ENCODE results near the gene LPP.

Gene LPP

DNA sequence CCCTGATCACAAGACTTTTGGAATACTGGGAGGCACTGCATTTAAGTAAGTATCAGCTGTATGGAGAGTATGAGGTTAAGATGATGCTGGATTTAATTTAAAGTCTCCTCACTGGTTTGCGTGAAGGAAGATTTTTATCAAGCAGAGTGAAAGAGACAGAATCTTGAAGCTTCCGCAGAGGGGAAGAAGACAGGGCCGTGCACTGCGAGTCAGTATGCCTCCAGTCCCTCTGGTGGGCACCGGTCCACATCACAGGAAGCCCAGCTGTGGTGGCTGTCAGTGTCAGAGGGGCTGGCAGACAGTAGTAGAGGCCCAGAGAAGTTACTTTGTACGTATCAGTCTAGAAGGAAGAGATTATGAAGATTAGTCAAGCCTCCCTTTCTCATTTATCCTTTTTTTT is 638.8 kb downstream of the LPP start:
- DNase-seq (ENCODE audit: low spot score): no peak

DNA sequence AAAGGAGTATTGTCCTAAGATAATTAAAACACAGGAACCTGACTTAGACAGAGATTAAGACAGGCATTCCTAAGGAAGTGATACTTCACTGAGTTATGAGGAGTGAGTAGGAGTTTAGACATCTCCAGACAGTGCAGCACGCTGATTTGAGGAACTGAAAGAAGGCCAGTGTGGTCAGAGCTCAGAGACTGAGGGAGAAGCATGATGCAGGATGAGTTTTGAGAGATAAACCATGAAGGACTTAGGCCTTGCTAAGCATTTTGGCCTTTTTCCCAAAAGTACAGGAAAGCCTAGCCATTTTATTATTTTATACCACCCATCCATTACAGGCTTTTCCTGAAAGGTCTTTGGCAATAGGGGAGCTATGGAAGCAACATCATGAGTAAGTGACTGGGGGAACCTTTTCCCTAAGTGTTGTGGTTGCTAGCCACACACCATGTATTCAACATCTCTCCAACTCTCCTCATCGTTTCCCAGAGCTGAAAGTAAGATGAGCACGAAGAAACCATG is 642.2 kb downstream of the LPP start:
- DNase-seq (ENCODE audit: low spot score): no peak

DNA sequence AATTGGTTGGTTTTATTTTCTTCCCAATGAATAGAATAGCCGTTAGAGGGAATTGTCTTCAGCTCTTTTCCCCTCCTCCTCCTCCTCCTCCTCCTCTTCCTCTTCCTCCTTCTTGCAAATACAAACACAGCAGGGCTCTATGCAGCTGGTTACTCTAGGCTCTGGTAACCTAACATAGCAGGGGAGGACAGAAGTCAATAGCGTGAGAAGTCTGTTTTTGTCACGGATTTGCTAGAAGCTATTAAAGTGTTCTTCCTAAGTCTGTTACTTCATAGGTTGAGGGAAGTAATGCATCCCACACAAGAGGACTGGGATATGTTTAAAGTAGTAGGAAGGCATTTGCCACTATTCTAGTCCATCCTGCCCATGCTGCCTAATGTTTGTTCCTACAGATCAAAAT is 643.1 kb downstream of the LPP start:
- no peak for DNase-seq (ENCODE audit: low spot score)

DNA sequence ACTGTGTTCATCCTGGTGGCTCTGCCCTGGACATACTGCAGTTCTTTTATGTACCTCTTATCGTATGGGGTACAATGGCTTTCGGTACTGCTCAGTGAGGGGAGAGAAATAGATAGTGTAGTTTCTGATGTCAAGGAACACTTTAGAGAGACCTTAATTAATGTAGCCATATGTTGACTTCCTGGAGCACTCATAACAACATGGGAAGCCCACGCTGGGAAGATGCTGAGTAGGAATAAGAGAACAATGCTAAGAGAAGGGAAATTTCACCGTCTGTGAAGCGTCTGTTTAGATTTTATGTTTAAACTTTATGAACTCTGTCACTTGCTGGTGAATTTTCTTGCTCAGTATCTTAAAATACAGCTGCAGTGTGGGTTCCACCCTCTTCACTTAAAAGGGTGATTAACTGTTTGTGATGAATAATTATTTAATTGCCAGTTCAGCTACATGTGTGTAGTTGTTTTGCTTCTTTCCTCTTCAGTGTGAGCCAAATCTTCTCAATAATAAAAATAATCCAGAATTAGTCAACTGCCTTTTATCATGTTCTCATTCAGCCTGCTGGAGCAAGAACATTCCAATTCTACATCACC is 644.7 kb downstream of the LPP start:
- DNase-seq (ENCODE audit: low spot score): no peak

DNA sequence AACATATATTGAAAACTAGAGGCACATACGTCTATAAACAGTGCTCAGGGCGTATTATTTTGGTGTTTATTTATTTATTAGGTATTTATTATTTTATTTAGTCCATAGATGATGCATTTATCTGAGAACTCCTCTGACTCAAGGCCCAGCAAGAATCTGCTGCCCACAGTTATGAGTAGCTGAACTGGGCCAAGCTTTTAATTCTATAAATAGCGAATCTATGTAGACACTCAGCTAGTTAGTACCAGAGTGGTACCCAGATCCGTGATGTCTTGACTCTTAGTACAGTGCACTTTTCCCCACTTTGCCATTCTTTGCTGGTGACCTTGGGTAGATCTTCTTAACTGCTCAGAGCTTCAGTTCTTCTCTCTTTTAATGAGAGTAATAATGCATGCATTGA is 647.4 kb downstream of the LPP start:
- DNase-seq (ENCODE audit: low spot score): no peak

DNA sequence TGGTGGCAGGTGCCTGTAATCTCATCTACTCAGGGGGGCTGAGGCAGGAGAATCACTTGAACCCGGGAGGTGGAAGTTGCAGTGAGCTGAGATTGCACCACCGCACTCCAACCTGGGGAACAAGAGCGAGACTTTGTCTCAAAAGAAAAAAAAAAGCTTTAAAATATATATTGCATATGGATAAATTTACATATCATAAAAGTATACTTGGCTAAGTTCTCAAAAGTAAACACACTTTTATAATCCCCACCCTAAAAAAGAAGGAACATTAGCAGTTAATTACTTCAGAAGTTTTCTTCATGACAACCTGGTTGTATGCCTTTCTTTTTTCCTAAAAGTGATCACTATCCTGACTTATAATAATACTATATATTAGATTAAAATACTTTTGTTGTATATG is 648.7 kb downstream of the LPP start:
- no peak for DNase-seq (ENCODE audit: low spot score)

DNA sequence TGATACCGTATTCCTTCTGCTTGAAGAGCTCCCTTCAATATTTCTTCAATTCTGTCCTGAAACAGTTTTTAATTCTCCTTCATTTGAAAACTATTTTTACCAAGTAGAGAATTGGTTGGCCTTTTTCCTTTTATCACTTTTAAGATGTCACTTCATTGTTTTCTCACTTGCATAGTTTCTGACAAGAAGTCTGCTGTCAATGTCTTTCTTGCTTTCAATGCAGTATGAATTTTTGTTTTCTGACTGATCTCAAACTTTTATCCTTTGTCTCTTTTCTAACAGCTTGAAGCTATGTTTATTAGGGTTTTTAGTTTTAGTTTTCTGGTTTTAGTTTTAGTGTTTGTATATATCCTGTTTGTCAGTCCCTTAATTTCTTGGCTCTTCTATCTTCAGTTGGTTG is 653.0 kb downstream of the LPP start:
- no peak for DNase-seq (ENCODE audit: low spot score)

DNA sequence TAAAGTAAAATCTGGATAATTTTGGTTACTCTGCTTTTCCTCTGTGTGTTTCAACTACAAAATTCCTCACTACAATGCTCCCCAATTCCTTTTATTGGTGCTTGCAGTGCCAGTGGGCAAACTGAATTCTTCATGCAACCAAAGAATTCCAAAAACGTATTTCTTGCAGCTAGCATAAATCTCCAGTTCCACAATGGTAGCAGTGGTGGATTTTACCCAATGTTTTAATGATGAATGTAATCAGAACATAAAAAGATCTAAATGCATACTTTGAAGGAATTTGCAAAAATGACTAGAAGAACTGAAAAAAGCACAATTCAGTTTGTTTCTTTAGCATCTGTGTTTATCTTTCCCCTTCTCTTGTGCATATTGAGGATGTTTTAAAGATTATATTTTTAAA is 658.2 kb downstream of the LPP start:
- no peak for DNase-seq (ENCODE audit: low spot score)

DNA sequence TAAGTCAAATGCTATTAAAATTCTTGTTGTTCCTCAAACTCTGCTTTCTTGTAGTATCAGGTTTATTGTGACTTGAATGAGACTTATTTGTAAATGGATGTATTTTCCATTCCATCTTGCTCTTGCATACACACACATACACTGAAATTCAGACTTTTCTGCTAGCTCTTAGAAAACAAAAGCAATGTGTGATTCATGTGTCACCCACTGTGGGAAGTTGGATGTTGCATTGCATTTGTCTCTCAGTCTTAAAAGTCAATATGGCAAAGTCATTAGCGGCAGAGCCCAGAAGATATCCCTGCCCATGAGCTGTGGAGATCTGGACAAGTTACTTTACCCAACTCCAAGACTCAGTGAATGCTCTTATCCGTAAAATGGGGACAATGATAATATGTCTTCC is 660.6 kb downstream of the LPP start:
- no peak for DNase-seq (ENCODE audit: low spot score)

DNA sequence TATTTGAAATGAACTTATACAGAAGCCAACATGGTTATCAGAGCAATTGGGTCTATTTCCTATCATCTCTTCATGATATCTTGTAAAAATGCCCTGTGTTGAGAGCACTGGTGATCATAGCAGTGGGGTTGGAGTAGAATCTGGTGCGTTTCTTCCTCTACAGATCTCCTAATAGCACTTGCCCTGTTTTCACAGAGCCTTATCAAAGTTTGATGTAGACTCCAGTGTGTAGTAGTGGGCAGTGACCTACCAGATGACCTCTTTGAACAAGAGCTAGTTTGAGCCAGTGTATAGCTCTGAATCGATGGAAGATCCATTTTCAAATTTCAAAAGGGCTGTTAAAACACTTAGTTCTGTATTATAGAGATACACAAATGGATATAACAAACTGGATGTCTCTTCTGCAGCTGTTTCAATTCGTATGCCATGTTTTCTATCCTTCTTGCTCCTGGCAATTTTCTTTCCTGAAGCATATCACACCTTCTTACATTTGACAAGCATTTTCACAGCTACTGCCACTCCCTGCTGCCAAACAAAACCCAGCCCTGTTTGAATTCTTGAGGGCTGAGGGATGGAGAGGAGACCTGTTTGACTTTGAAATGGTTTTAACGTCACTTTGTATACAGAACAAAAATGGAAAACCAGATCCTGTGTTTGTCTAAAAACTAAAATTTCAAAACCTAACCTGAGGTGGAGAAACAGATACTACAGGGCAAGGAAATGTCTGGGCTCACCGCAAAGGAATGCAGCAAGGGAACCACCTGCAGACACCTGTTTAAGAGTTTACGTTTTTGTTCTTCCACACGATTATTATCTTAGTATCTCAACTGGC is 663.4 kb downstream of the LPP start:
- no peak for DNase-seq (ENCODE audit: low spot score)

DNA sequence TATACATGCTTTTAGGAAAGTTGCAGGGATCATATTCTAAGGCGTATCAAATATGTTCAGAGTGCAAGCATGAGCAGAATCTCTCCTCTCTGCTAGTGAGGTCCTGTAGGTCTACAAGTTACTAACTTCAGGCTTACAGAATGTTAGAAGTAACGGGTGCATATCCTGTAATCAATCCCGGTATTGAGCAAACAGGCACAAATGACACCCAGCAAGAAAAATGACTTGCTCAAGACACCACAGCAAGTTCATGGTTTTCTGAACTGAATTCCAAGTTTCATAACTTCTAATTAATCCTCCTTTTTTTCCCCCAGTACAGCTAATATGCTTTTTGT is 663.9 kb downstream of the LPP start:
- no peak for DNase-seq (ENCODE audit: low spot score)

DNA sequence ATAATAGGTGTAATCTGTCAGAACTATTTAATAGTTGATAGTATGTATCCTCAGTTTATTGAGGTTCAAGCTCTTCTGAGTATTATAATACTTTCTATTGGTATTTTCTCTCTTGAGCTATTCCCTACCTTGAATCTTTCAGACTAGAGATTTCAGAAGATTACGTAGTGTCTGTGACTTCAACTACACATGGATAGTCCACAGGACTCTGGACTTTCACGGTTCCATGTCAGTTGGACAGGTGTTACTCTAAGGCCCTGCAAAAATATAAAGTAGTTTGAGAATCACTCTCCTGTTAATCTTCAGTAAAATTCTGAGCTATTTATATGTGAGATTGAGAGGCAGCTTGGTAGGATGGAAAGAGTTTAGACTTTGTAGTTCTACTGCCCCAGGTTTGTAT is 664.3 kb downstream of the LPP start:
- no peak for DNase-seq (ENCODE audit: low spot score)

DNA sequence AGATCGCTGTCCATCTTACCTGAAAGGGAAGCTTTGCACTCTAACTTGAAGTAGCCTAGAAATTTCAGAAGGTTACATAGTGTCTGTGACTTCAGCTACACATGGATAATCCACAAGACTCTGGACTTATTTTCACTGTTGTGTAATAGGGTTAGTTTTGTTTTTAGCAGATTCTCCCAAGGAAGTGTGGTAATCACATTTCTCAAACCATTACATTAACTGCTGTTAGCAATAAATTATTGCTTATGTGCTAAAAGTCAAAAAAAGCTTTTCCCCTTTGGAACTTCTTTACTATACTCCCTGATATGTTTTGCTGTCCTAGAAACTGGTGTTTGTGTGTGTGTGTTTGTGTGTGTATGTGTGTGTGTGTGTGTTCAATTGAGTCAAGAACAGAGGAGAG is 666.0 kb downstream of the LPP start:
- no peak for DNase-seq (ENCODE audit: low spot score)

DNA sequence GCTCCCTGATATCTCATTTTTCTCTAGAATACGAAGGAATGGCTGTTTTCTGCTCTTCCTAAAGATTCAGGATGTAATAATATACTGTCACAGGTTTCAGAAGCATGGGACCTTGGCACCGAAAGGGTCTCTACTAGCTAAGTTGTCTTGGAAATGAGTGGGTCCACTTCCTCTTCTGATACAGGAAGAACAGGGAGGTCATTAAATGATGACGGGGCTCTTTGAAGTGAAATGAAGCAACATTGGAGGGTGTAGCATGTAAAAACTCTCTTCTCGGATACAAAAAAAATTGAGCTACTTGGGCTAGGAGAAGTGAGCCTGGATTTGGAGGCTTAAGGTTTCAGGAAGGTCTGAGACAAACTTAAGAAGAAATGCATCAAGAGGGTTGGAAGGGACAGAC is 668.0 kb downstream of the LPP start:
- DNase-seq (ENCODE audit: low spot score): no peak

DNA sequence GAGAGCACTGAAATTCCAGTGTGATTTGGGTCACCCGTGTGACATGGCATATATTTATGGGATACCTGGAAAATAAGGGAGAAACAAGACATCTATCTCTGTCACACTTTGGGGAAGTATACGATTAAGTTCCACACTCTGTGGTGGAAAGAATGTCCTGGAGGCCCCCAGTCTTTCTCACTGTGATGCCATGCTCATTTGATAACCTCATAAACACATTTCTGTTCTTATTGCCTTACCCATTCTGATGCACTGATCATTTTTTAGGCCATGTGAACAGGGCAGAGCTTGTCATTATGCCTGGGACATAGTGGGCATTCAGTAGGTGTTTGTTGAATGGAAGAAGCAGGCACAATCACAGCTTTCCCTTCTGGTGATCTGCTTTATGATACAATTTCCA is 668.5 kb downstream of the LPP start:
- no peak for DNase-seq (ENCODE audit: low spot score)

DNA sequence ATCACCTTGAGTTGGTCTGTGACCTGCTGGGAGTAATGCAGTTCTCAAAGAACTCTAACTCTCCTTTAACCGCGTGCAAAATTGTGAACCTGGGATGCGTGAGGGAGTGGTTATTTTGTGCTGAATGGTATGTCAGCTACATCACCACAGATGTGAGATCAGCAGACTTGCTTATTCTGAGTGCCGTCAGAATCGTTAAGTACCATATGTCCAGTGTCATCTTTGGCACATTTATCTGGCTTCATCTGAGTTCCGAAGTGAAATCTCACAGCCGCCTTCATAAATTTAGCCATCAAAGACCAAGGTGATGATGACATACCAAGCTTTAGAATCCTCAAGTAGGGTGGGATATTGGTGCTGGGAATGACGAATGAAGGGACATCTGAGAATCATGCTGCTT is 670.6 kb downstream of the LPP start:
- DNase-seq (ENCODE audit: low spot score): no peak

DNA sequence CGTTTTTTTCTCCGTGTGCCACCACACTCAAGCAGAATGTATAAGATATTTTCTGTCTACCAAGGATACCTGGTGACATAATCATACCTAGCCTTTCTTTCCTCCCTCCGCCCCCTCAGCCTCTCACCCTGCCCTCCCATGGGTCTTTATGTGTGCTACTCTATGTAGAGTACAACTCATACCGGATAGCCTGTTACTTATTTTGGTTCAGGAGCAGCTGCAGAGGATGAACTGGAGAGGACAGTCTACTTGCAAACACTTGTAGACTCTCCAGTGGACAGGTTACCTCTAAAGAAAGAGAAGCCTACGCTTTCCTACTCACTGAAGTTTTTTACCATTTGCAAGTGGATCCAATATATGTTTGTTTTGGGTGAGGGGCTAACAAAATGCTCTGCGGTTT is 671.9 kb downstream of the LPP start:
- DNase-seq (ENCODE audit: low spot score): no peak

DNA sequence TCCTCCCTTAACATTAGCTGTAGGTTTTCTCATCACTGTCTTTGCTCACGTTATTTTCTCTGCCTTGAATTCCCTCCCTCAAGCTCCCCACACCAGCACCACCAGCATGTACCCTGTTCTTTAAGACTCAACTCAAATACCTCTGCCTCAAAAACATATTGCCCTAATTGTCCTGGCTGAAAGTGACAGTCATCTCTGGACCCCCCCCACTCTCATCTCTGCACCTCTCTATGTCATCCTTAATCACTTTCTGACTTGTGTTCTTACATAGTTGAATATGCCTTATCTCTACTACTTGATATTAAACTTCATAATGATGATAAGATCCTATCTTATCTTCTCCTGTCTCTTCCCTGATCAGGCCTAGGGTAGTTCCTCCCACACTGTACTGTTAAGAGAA is 672.6 kb downstream of the LPP start:
- no peak for DNase-seq (ENCODE audit: low spot score)

DNA sequence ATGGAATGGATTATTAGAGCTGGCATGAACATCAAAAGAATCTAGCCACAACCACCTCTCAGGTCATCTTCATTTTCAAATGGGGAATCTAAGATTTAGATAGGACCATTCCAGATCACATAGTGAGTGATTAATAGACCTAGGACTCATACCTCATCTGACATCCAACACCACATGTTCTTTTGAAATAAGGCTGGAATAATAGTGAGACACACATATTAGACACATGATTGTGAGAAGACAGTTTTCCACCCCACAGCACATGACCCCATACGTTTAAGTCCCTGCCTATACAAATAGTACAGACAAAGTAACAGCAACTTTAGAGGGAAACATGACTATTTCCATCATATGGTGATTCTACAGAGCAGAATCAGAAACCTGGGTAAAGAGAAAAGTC is 673.1 kb downstream of the LPP start:
- DNase-seq (ENCODE audit: low spot score): no peak

DNA sequence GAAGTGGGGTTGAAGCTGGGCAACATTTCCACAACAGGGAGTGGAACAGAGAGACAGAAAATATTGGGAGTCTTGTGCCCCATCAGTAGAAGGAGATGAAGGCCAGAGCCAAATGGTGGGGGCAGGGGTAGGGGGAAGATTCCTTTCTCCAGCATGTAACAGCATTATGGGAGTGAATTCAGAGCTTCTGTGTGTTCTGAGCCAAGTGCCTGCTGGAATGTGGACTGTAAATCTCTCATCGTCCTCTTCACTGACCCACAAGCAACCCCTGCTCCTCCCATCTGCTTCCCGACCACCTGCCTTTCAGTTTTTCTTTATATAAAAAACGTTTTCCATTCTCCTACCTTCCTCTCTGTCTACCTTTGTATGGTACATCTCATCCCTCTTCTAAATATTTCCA is 673.6 kb downstream of the LPP start:
- no peak for DNase-seq (ENCODE audit: low spot score)

DNA sequence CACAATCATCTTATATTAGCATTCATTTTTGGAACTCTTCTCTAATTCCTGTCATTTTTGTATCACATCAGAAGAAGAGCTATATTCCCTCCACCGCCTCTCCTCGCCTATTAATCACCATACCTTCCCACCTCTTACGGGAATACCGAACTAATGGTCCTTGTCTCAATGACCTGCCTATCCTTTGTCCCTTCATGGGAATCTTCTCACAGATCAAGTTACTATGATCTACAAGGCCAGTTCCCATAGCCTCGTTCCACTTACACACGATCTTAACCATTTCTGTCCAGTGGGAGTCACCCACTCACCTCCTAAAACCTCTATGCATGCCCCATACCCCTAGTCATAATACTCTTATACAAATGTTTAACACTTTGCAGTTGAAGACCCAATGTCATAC is 675.2 kb downstream of the LPP start:
- DNase-seq (ENCODE audit: low spot score): no peak

DNA sequence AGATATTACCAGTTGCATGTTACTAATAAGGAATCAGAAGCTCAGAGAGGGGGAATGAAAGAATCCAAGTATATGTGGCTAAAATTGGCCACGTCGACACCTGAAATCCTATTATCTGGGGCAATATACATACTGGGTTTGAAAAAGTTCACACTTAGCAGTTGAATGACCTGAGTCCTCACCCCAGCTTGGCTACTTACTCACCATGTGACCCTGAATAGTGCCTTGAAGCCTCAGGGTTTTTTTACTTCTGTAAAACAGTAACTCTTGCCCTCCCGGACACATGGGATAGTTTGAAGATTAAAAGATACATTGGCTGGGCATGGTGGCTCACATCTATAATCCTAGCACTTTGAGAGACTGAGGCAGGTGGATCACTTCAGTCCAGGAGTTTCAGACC is 675.6 kb downstream of the LPP start:
- DNase-seq (ENCODE audit: low spot score): no peak

DNA sequence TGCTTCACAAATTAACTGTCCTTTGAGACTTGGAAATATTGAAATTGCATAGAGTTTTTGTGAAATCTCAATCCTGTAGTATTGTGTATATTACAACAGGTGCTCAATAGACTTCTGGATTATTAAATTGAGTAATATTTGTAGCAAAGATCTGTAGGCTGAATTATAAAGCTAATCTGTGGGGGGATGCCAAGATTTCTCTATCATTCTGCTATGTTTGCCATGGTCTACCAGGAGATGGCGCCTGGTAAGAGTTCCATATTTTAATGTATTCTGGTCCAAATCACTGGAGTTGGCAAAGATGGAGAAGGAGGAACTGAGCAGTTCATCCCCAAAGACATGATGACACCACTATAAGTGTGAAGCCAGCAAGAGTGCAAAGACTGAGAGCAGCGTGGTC is 676.9 kb downstream of the LPP start:
- DNase-seq (ENCODE audit: low spot score): no peak

DNA sequence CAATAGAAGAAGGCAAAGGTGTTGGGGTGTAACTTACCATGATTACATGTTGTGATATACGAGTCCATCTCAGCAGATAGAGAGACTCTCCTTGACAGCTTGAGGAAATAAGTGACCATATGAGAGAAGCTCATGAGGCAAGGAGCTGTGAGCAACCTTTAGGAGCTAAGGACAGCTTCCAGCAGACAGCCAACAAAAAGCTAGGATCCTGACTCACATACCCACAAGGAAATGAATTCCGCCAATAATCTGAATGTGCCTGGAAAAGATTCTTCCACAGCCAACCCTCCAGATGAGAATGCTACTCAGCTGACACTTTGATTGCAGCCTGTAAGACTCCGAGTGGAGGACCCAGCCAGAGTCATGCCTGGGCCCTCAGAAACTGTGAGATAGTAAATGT is 678.2 kb downstream of the LPP start:
- DNase-seq (ENCODE audit: low spot score): no peak

All from left forelimb (tissue), 1 donor.